Prostate gland (tissue), 2 donors: ENCODE data around the gene HLA-DMA. TPM values are rescaled to one million over a fixed set of nuclear protein-coding genes. Genes with fewer than 3 reads are reported as not detected.
A peak's percentile ranks its signal among the peaks of the same experiment; 100 is the strongest.

Source experiments
- DNase-seq: peaks from one replicate; pipeline ENCODE4 v3.0.0-alpha.2; 2019; ENCODE audit warnings: low spot score
- H3K27ac ChIP-seq, 2 donors: fragments of 200-600 bp; sonication (generic); 2 replicates each; pipeline ENCODE4 v1.5.1; 2017 to 2019
- H3K27me3 ChIP-seq: fragments of 200-600 bp; sonication (generic); replicated peaks from 2 replicates; pipeline ENCODE4 v1.5.1; 2019; ENCODE audit not compliant: insufficient read depth
- H3K36me3 ChIP-seq, 2 donors: fragments of 200-600 bp; sonication (generic); 1 replicate in 1 of 2; 2 replicates in 1 of 2; pipeline versions ENCODE4 v1.5.1 to v1.8.1; 2017 to 2019
- H3K4me1 ChIP-seq: fragments of 200-600 bp; sonication (generic); replicated peaks from 2 replicates; pipeline ENCODE4 v1.5.1; 2019
- H3K4me3 ChIP-seq, 2 donors: fragments of 200-600 bp; sonication (generic); 2 replicates each; pipeline ENCODE4 v1.5.1; 2017 to 2019
- H3K9me3 ChIP-seq: fragments of 200-600 bp; sonication (generic); 2 replicates; pipeline ENCODE4 v1.5.1; 2017
- POLR2A ChIP-seq: fragments of 450-650 bp; IDR thresholded peaks from one replicate; pipeline ENCODE4 v1.6.1; 2016; ENCODE audit warnings: antibody characterized with exemption, mild to moderate bottlenecking
- POLR2AphosphoS5 ChIP-seq: sonication (generic); formaldehyde crosslinking; IDR thresholded peaks from one replicate; pipeline ENCODE4 v1.6.1; 2017; ENCODE audit warnings: antibody characterized with exemption
- WGBS: methylation state at CpG from one replicate; pipeline ENCODE4 v1.1.5; 2018; 5-methylcytosine and 5-hydroxymethylcytosine counted together
- intact Hi-C: fragments of 100-400 bp; cut with DNase I; formaldehyde crosslinking; loops from one replicate; pipeline ENCODE4 v1.14.2; 2022
- total RNA-seq, 2 donors: library from RNA; depleted of rRNA; stranded (reverse); fragments of >200 nt; gene quantifications; one replicate each; pipeline ENCODE4 v1.1.0, GENCODE V29; 2016
- TF ChIP-seq, protein P1 (sequence below), 4 experiments: fragments of 200-600 bp in 2 of 4; fragments of 450-650 bp in 2 of 4; sonication (generic) in 2 of 4; IDR thresholded peaks; 1 replicate in 3 of 4; 2 replicates in 1 of 4; pipeline ENCODE4 v1.5.1; 2016 to 2019; ENCODE audit warnings: antibody characterized with exemption in 4 of 4, mild to moderate bottlenecking in 2 of 4, moderate library complexity in 2 of 4

Gene HLA-DMA
- total RNA-seq, 2 donors from 2014 or later = 9.6 to 26.1 TPM

GRCh38 chr6:32983493-32983848 is 30.6 kb upstream of the HLA-DMA start:
- no peaks in the 10 kb centered on the region for H3K27me3 ChIP-seq
- TF ChIP-seq POLR2A (no peak), POLR2AphosphoS5 (no peak)
- TF ChIP-seq, protein P1, sequence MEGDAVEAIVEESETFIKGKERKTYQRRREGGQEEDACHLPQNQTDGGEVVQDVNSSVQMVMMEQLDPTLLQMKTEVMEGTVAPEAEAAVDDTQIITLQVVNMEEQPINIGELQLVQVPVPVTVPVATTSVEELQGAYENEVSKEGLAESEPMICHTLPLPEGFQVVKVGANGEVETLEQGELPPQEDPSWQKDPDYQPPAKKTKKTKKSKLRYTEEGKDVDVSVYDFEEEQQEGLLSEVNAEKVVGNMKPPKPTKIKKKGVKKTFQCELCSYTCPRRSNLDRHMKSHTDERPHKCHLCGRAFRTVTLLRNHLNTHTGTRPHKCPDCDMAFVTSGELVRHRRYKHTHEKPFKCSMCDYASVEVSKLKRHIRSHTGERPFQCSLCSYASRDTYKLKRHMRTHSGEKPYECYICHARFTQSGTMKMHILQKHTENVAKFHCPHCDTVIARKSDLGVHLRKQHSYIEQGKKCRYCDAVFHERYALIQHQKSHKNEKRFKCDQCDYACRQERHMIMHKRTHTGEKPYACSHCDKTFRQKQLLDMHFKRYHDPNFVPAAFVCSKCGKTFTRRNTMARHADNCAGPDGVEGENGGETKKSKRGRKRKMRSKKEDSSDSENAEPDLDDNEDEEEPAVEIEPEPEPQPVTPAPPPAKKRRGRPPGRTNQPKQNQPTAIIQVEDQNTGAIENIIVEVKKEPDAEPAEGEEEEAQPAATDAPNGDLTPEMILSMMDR (IDR thresholded peaks at IDR 0.05) = no peak
- peak overlapping the region in 1 of 2 donors; percentile 35 for H3K27ac ChIP-seq
- peaks cover 13% of the 10 kb centered on the region for H3K4me1 ChIP-seq
- intact Hi-C loops = loop anchor here (5.0 kb wide), 1 partner anchor 96 kb away; no protein-coding TSS in a partner anchor
- no peaks in the 10 kb centered on the region for H3K9me3 ChIP-seq
- no peak overlapping the region for H3K4me3 ChIP-seq
- H3K36me3 ChIP-seq = peaks cover 15 to 34% of the 10 kb centered on the region in 2 donors
- DNase-seq = no peak
- 80% methylated on average over 1 of the region's 1 CpG for WGBS

GRCh38 chr6:32982702-32983492 is 30.0 kb upstream of the HLA-DMA start:
- no peaks in the 10 kb centered on the region for H3K9me3 ChIP-seq
- no peak for DNase-seq
- H3K27ac ChIP-seq = peak overlapping the region in 1 of 2 donors; percentile 35
- peaks cover 20 to 39% of the 10 kb centered on the region in 2 donors for H3K36me3 ChIP-seq
- no peaks in the 10 kb centered on the region for H3K27me3 ChIP-seq
- H3K4me1 ChIP-seq = peaks cover 18% of the 10 kb centered on the region
- TF ChIP-seq POLR2AphosphoS5 = no peak
- TF ChIP-seq POLR2A = no peak
- TF ChIP-seq, protein P1 (IDR thresholded peaks at IDR 0.05) = no peak
- WGBS = 33% methylated on average over 6 of the region's 6 CpGs
- intact Hi-C loops = loop anchor here (5.0 kb wide), 1 partner anchor 96 kb away; no protein-coding TSS in a partner anchor
- no peak overlapping the region for H3K4me3 ChIP-seq

GRCh38 chr6:32982084-32982701 is 29.3 kb upstream of the HLA-DMA start:
- H3K27me3 ChIP-seq = no peaks in the 10 kb centered on the region
- H3K4me1 ChIP-seq = peaks cover 22% of the 10 kb centered on the region
- no peaks in the 10 kb centered on the region for H3K9me3 ChIP-seq
- TF ChIP-seq, protein P1 (IDR thresholded peaks at IDR 0.05) = no peak
- TF ChIP-seq POLR2AphosphoS5 = no peak
- TF ChIP-seq POLR2A = no peak
- H3K4me3 ChIP-seq = no peak overlapping the region
- peaks cover 26 to 46% of the 10 kb centered on the region in 2 donors for H3K36me3 ChIP-seq
- 33% methylated on average over 8 of the region's 8 CpGs for WGBS
- no peak for DNase-seq
- intact Hi-C loops = loop anchor here (5.0 kb wide), 1 partner anchor 95 kb away; no protein-coding TSS in a partner anchor
- H3K27ac ChIP-seq = no peak overlapping the region

GRCh38 chr6:32980488-32981038 is 27.7 kb upstream of the HLA-DMA start:
- no peak overlapping the region for H3K4me3 ChIP-seq
- intact Hi-C loops = loop anchor here (5.0 kb wide), 1 partner anchor 93 kb away; no protein-coding TSS in a partner anchor
- peaks cover 32 to 62% of the 10 kb centered on the region in 2 donors for H3K36me3 ChIP-seq
- H3K27ac ChIP-seq = no peak overlapping the region
- peaks cover 30% of the 10 kb centered on the region for H3K4me1 ChIP-seq
- TF ChIP-seq, protein P1 (IDR thresholded peaks at IDR 0.05) = no peak
- no peak for TF ChIP-seq POLR2AphosphoS5
- TF ChIP-seq POLR2A = no peak
- DNase-seq = no peak
- H3K27me3 ChIP-seq = no peaks in the 10 kb centered on the region
- no peaks in the 10 kb centered on the region for H3K9me3 ChIP-seq
- WGBS = 60% methylated on average over 11 of the region's 11 CpGs
